Measurements from ENCODE around the gene UBXN11. TPM values are rescaled to one million over a fixed set of nuclear protein-coding genes. Genes with fewer than 3 reads are reported as not detected.

UBXN11 gene
- total RNA-seq, 1 donor from 2014 or later, result 19.0 TPM

GRCh38 chr1:26290882-26291261 is 15.6 kb downstream of the UBXN11 start:
- no peak for DNase-seq
- peaks cover 62% of the 10 kb centered on the region for H3K4me1 Mint-ChIP-seq
- peaks cover 12% of the 10 kb centered on the region for H3K36me3 Mint-ChIP-seq (ENCODE audit: low read depth)
- no peak overlapping the region for H3K4me3 Mint-ChIP-seq
- H3K27me3 Mint-ChIP-seq, result no peaks in the 10 kb centered on the region
- intact Hi-C loops (cut with micrococcal nuclease), result no loop called here
- no peaks in the 10 kb centered on the region for H3K9me3 Mint-ChIP-seq
- H3K27ac Mint-ChIP-seq, result peak overlapping the region; percentile 98

- Mint-ChIP-seq H3K4me1 (peaks cover 68% of the 10 kb centered on the region), H3K9me3 (no peaks in the 10 kb centered on the region), H3K27me3 (no peaks in the 10 kb centered on the region), H3K4me3 (peak overlapping the region; percentile 24), H3K36me3 (ENCODE audit: low read depth) (peaks cover 10% of the 10 kb centered on the region), H3K27ac (peak overlapping the region; percentile 98)
- intact Hi-C loops (cut with micrococcal nuclease), result no loop called here
- no peak for DNase-seq
Observed at GRCh38 chr1:26290122-26290881, 16.1 kb downstream of the UBXN11 start.

GRCh38 chr1:26289158-26290059 is 17.0 kb downstream of the UBXN11 start:
- Mint-ChIP-seq H3K4me3 (peak overlapping the region; percentile 76), H3K36me3 (ENCODE audit: low read depth) (peaks cover 13% of the 10 kb centered on the region), H3K27ac (peak overlapping the region; percentile 98), H3K4me1 (peaks cover 74% of the 10 kb centered on the region), H3K9me3 (no peaks in the 10 kb centered on the region), H3K27me3 (no peaks in the 10 kb centered on the region)
- DNase-seq, result peak; percentile 82
- intact Hi-C loops (cut with micrococcal nuclease), result no loop called here

GRCh38 chr1:26288311-26288941 is 18.0 kb downstream of the UBXN11 start:
- Mint-ChIP-seq H3K36me3 (ENCODE audit: low read depth) (peaks cover 16% of the 10 kb centered on the region), H3K4me1 (peaks cover 82% of the 10 kb centered on the region), H3K9me3 (no peaks in the 10 kb centered on the region), H3K27ac (peak overlapping the region; percentile 98), H3K27me3 (no peaks in the 10 kb centered on the region), H3K4me3 (peak overlapping the region; percentile 76)
- peak; percentile 85 for DNase-seq
- intact Hi-C loops (cut with micrococcal nuclease), result loop anchor here (1.0 kb wide), 2 partner anchors 12 to 19 kb away; no protein-coding TSS in a partner anchor

- Mint-ChIP-seq H3K4me1 (peaks cover 88% of the 10 kb centered on the region), H3K36me3 (ENCODE audit: low read depth) (peaks cover 20% of the 10 kb centered on the region), H3K27me3 (no peaks in the 10 kb centered on the region), H3K27ac (peak overlapping the region; percentile 98), H3K9me3 (no peaks in the 10 kb centered on the region), H3K4me3 (peak overlapping the region; percentile 76)
- DNase-seq, result peak; percentile 64
- intact Hi-C loops (cut with micrococcal nuclease), result loop anchor here (1.0 to 2.0 kb wide), 3 partner anchors 12 to 77 kb away; no protein-coding TSS in a partner anchor
Observed at GRCh38 chr1:26287811-26288210, 18.6 kb downstream of the UBXN11 start.

GRCh38 chr1:26287033-26287711 is 19.3 kb downstream of the UBXN11 start:
- peak overlapping the region; percentile 76 for H3K4me3 Mint-ChIP-seq
- intact Hi-C loops (cut with micrococcal nuclease), result loop anchor here (2.0 kb wide), 1 partner anchor 78 kb away; no protein-coding TSS in a partner anchor
- peaks cover 92% of the 10 kb centered on the region for H3K4me1 Mint-ChIP-seq
- peaks cover 26% of the 10 kb centered on the region for H3K36me3 Mint-ChIP-seq (ENCODE audit: low read depth)
- DNase-seq, result peak; percentile 94
- H3K27me3 Mint-ChIP-seq, result no peaks in the 10 kb centered on the region
- H3K9me3 Mint-ChIP-seq, result no peaks in the 10 kb centered on the region
- H3K27ac Mint-ChIP-seq, result peak overlapping the region; percentile 98

- H3K9me3 Mint-ChIP-seq, result no peaks in the 10 kb centered on the region
- intact Hi-C loops (cut with micrococcal nuclease), result loop anchor here (2.0 kb wide), 1 partner anchor 79 kb away; no protein-coding TSS in a partner anchor
- no peak overlapping the region for H3K4me3 Mint-ChIP-seq
Observed at GRCh38 chr1:26286064-26286416, 20.4 kb downstream of the UBXN11 start.

GRCh38 chr1:26285366-26286063 is 20.9 kb downstream of the UBXN11 start:
- H3K36me3 Mint-ChIP-seq (ENCODE audit: low read depth), result peaks cover 35% of the 10 kb centered on the region
- H3K27ac Mint-ChIP-seq, result peak overlapping the region; percentile 98
- peak overlapping the region; percentile 88 for H3K4me3 Mint-ChIP-seq
- H3K27me3 Mint-ChIP-seq, result no peaks in the 10 kb centered on the region
- intact Hi-C loops (cut with micrococcal nuclease), result loop anchor here (1.0 to 2.0 kb wide), 2 partner anchors 36 to 79 kb away; no protein-coding TSS in a partner anchor
- H3K9me3 Mint-ChIP-seq, result no peaks in the 10 kb centered on the region
- peaks cover 88% of the 10 kb centered on the region for H3K4me1 Mint-ChIP-seq
- peak; percentile 84 for DNase-seq

More at GRCh38 chr1:26286064-26286416, 20.4 kb downstream of the UBXN11 start:
- DNase-seq, result no peak
- peak overlapping the region; percentile 98 for H3K27ac Mint-ChIP-seq
- H3K36me3 Mint-ChIP-seq (ENCODE audit: low read depth), result peaks cover 31% of the 10 kb centered on the region
- peaks cover 91% of the 10 kb centered on the region for H3K4me1 Mint-ChIP-seq
- no peaks in the 10 kb centered on the region for H3K27me3 Mint-ChIP-seq

GRCh38 chr1:26284597-26285347 is 21.7 kb downstream of the UBXN11 start:
- Mint-ChIP-seq H3K36me3 (ENCODE audit: low read depth) (peaks cover 40% of the 10 kb centered on the region), H3K4me3 (peak overlapping the region; percentile 88), H3K27me3 (no peaks in the 10 kb centered on the region), H3K27ac (peak overlapping the region; percentile 98), H3K9me3 (no peaks in the 10 kb centered on the region), H3K4me1 (peaks cover 82% of the 10 kb centered on the region)
- DNase-seq, result peak; percentile 96
- intact Hi-C loops (cut with micrococcal nuclease), result loop anchor here (1.0 kb wide), 2 partner anchors 8 to 37 kb away; no protein-coding TSS in a partner anchor

GRCh38 chr1:26283871-26284596 is 22.4 kb downstream of the UBXN11 start:
- peaks cover 40% of the 10 kb centered on the region for H3K36me3 Mint-ChIP-seq (ENCODE audit: low read depth)
- no peaks in the 10 kb centered on the region for H3K27me3 Mint-ChIP-seq
- H3K4me1 Mint-ChIP-seq, result peaks cover 79% of the 10 kb centered on the region
- no peak for DNase-seq
- no peaks in the 10 kb centered on the region for H3K9me3 Mint-ChIP-seq
- H3K4me3 Mint-ChIP-seq, result peak overlapping the region; percentile 88
- H3K27ac Mint-ChIP-seq, result peak overlapping the region; percentile 98
- intact Hi-C loops (cut with micrococcal nuclease), result loop anchor here (1.0 kb wide), 1 partner anchor 8 kb away; no protein-coding TSS in a partner anchor

GRCh38 chr1:26283279-26283853 is 23.1 kb downstream of the UBXN11 start:
- no peaks in the 10 kb centered on the region for H3K27me3 Mint-ChIP-seq
- peak; percentile 68 for DNase-seq
- peaks cover 78% of the 10 kb centered on the region for H3K4me1 Mint-ChIP-seq
- intact Hi-C loops (cut with micrococcal nuclease), result no loop called here
- H3K9me3 Mint-ChIP-seq, result no peaks in the 10 kb centered on the region
- peaks cover 45% of the 10 kb centered on the region for H3K36me3 Mint-ChIP-seq (ENCODE audit: low read depth)
- peak overlapping the region; percentile 98 for H3K27ac Mint-ChIP-seq
- H3K4me3 Mint-ChIP-seq, result peak overlapping the region; percentile 88

Data from activated CD4-positive, alpha-beta T cell treated with anti-CD3 and anti-CD28 coated beads, Interleukin-2, amount 10 ng/mL, durations not matched to agents 24 days and 14 days (primary cell).